ENCODE results near the gene ISYNA1. TPM values are rescaled to one million over a fixed set of nuclear protein-coding genes. Genes with fewer than 3 reads are reported as not detected.

The ISYNA1 gene
- total RNA-seq, 1 experiment from 2014 or later, result 129 TPM

DNA sequence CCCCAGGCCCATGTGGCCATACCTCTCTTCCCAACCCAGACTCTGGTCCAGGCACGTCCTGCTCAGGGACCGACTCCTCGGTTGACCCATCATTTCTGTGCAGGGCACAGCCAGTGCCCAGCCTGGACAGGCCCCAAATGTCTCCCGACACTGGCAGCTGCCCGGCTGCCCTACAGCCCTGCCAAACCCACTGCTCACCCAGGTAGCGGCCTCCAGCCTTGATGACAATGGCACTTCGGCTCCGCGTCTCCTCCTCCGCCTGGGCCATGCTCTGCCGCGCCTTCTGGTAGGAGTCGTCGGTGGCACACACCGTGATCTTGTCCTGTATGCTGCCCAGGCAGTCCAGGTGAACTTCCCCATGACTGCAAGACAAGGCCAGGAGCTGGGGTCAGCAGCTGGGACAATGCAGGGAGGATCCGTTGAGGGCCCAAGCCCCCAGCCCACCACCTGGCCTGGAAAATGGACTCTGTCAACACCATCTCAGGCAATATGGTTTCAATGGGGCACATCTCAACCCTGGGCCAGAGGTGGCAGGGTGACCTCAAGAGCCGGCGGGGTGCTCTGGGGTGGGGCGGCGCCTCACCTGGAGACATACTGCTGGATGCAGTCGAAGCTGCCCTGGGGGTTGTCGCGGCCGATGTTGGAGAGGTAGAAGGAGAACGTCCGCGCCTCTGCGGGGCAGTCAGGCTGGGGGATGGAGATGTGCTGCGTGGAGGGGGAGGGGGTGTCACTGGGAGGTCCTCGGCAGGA is 27.5 kb upstream of the ISYNA1 start:
- DNase-seq, result no peak
- Histone ChIP-seq H3K27ac (no peak overlapping the region), H4K20me1 (ENCODE audit: insufficient read depth) (peaks cover 43% of the 10 kb centered on the region), H3K27me3 (ENCODE audit: insufficient read depth, low read depth) (no peaks in the 10 kb centered on the region), H3K4me1 (replicated peaks; ENCODE audit: insufficient read depth) (peaks cover 18% of the 10 kb centered on the region), H3K79me2 (ENCODE audit: low read depth) (no peaks in the 10 kb centered on the region), H2AFZ (no peak overlapping the region), H3K4me3 (no peak overlapping the region), H3K4me2 (no peak overlapping the region), H3K9me2 (ENCODE audit: insufficient read depth) (no peaks in the 10 kb centered on the region), H3F3A (ENCODE audit: insufficient read depth, low read depth) (peaks cover 26% of the 10 kb centered on the region), H3K9me3 (ENCODE audit: insufficient read depth, low read depth) (no peaks in the 10 kb centered on the region), H3K36me3 (ENCODE audit: low read depth) (peaks cover 20% of the 10 kb centered on the region)
- ChIA-PET POLR2A (ENCODE audit: unreplicated experiment) (no interaction called here), CTCF (no interaction called here)
- intact Hi-C loops (cut with micrococcal nuclease; ENCODE audit: unreplicated experiment), result loop anchor here (5.0 to 10.0 kb wide), 3 partner anchors 57 to 379 kb away; partner anchors contain the start of gene ELL
- no TSS peak for BruUV-seq (replicated peaks)
- no peak for TF ChIP-seq EZH2 (IDR thresholded peaks at IDR 0.05; ENCODE audit: low read depth)
- TF ChIP-seq, protein P1, sequence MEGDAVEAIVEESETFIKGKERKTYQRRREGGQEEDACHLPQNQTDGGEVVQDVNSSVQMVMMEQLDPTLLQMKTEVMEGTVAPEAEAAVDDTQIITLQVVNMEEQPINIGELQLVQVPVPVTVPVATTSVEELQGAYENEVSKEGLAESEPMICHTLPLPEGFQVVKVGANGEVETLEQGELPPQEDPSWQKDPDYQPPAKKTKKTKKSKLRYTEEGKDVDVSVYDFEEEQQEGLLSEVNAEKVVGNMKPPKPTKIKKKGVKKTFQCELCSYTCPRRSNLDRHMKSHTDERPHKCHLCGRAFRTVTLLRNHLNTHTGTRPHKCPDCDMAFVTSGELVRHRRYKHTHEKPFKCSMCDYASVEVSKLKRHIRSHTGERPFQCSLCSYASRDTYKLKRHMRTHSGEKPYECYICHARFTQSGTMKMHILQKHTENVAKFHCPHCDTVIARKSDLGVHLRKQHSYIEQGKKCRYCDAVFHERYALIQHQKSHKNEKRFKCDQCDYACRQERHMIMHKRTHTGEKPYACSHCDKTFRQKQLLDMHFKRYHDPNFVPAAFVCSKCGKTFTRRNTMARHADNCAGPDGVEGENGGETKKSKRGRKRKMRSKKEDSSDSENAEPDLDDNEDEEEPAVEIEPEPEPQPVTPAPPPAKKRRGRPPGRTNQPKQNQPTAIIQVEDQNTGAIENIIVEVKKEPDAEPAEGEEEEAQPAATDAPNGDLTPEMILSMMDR (conservative IDR thresholded peaks at IDR 0.05), result no peak

DNA sequence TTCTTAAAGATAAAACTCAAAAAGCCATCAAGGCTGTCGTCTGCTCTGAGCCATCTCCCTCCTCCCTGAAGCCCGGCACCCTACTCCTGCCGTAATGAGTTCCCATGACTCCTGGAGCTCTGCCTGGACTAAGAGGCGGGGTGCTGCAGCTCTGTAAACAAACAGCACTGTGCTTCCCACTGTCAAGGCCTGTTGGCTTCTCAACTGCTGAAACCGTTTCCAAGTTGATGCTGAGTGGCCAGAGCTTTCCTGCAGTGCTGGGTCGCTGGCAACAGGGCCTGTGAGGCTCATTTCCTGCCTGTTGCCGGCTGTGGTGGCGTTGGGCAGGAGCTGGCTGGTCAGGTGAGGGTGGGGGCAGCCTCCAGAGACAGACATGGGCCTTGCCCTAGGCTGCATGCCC is 26.7 kb upstream of the ISYNA1 start:
- no peak for TF ChIP-seq EZH2 (IDR thresholded peaks at IDR 0.05; ENCODE audit: low read depth)
- TF ChIP-seq, protein P1 (conservative IDR thresholded peaks at IDR 0.05), result no peak
- Histone ChIP-seq H3K27me3 (ENCODE audit: insufficient read depth, low read depth) (no peaks in the 10 kb centered on the region), H3K27ac (no peak overlapping the region), H3K4me3 (no peak overlapping the region), H3K9me3 (ENCODE audit: insufficient read depth, low read depth) (no peaks in the 10 kb centered on the region), H2AFZ (no peak overlapping the region), H3K36me3 (ENCODE audit: low read depth) (peaks cover 22% of the 10 kb centered on the region), H4K20me1 (ENCODE audit: insufficient read depth) (peaks cover 48% of the 10 kb centered on the region), H3K4me2 (no peak overlapping the region), H3K79me2 (ENCODE audit: low read depth) (no peaks in the 10 kb centered on the region), H3K9me2 (ENCODE audit: insufficient read depth) (no peaks in the 10 kb centered on the region), H3K4me1 (replicated peaks; ENCODE audit: insufficient read depth) (peaks cover 26% of the 10 kb centered on the region), H3F3A (ENCODE audit: insufficient read depth, low read depth) (peaks cover 32% of the 10 kb centered on the region)
- ChIA-PET POLR2A (ENCODE audit: unreplicated experiment) (no interaction called here), CTCF (no interaction called here)
- BruUV-seq (replicated peaks), result no TSS peak
- DNase-seq, result no peak
- intact Hi-C loops (cut with micrococcal nuclease; ENCODE audit: unreplicated experiment), result loop anchor here (5.0 to 10.0 kb wide), 3 partner anchors 58 to 380 kb away; partner anchors contain the start of gene ELL

DNA sequence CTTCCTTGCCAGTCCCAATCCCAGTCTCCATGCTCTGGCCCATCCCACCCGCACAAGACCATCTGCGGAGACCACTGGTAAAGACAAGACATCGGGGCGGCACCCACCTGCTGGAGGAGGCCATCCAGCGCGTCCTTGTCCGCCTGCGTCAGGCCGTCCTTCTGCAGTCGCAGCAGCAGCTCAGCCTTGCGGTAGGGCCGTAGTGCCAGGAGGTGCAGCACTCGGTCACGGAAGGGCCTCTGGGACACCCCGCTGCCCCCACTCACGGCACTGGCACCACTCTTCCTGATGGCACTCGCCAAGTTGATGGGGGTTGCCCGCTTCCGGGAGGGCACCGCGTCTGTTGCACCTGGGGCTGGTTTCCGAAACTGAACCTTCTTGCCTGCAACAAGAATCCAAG is 23.5 kb upstream of the ISYNA1 start:
- no peak overlapping the region for H2AFZ ChIP-seq
- no peak for TF ChIP-seq EZH2 (IDR thresholded peaks at IDR 0.05; ENCODE audit: low read depth)
- TF ChIP-seq, protein P1 (conservative IDR thresholded peaks at IDR 0.05), result no peak
- H3K4me1 ChIP-seq (replicated peaks; ENCODE audit: insufficient read depth), result peaks cover 27% of the 10 kb centered on the region
- H4K20me1 ChIP-seq (ENCODE audit: insufficient read depth), result peaks cover 54% of the 10 kb centered on the region
- no peaks in the 10 kb centered on the region for H3K27me3 ChIP-seq (ENCODE audit: insufficient read depth, low read depth)
- H3K4me3 ChIP-seq, result no peak overlapping the region
- ChIA-PET CTCF (interaction anchor here (0.7 to 1.1 kb wide), 2 partner anchors 11 to 111 kb away, joined by 5 to 8 read pairs; no protein-coding TSS in a partner anchor), POLR2A (ENCODE audit: unreplicated experiment) (interaction anchor here (0.6 to 0.7 kb wide), 2 partner anchors 269 to 430 kb away, joined by 3 to 7 read pairs; no protein-coding TSS in a partner anchor)
- H3K9me3 ChIP-seq (ENCODE audit: insufficient read depth, low read depth), result no peaks in the 10 kb centered on the region
- BruUV-seq (replicated peaks), result no TSS peak
- no peak for DNase-seq
- H3K4me2 ChIP-seq, result no peak overlapping the region
- H3K9me2 ChIP-seq (ENCODE audit: insufficient read depth), result no peaks in the 10 kb centered on the region
- H3K27ac ChIP-seq, result no peak overlapping the region
- intact Hi-C loops (cut with micrococcal nuclease; ENCODE audit: unreplicated experiment), result loop anchor here (10.0 kb wide), 2 partner anchors 213 to 383 kb away; no protein-coding TSS in a partner anchor
- no peaks in the 10 kb centered on the region for H3K79me2 ChIP-seq (ENCODE audit: low read depth)
- H3F3A ChIP-seq (ENCODE audit: insufficient read depth, low read depth), result peaks cover 29% of the 10 kb centered on the region
- H3K36me3 ChIP-seq (ENCODE audit: low read depth), result peaks cover 30% of the 10 kb centered on the region
